OCI-LY1 (cell line): ENCODE measurements around the gene KLHL8.

ENCODE experiments used
- H2AFZ ChIP-seq: fragments of 200-600 bp; sonication (generic), shearing (Covaris generic); 2 replicates; pipeline ENCODE4 v1.6.0; 2014; ENCODE audit warnings: antibody characterized with exemption, mild to moderate bottlenecking, low read length
- H3F3A ChIP-seq: fragments of 200-600 bp; sonication (generic), shearing (Covaris generic); 2 replicates; pipeline ENCODE4 v1.6.0; 2014; ENCODE audit warnings: mild to moderate bottlenecking, antibody characterized with exemption, low read length, moderate library complexity; ENCODE audit not compliant: insufficient read depth
- H3K27ac ChIP-seq: fragments of 200-600 bp; sonication (generic); 2 replicates; pipeline ENCODE4 v1.5.1; 2014; ENCODE audit warnings: low read length, mixed run types, mild to moderate bottlenecking, low read depth; ENCODE audit not compliant: poor library complexity, severe bottlenecking
- H3K27me3 ChIP-seq: fragments of 200-600 bp; sonication (generic); 2 replicates; pipeline ENCODE4 v1.6.0; 2014; ENCODE audit warnings: antibody characterized with exemption, mild to moderate bottlenecking, low read length, moderate library complexity; ENCODE audit not compliant: insufficient read depth
- H3K36me3 ChIP-seq: fragments of 200-600 bp; sonication (generic); 2 replicates; pipeline ENCODE4 v1.6.1; 2014; ENCODE audit warnings: mild to moderate bottlenecking, antibody characterized with exemption, low read length, moderate library complexity, mixed read lengths; ENCODE audit not compliant: insufficient read depth
- H3K4me1 ChIP-seq: fragments of 200-600 bp; sonication (generic); 2 replicates; pipeline ENCODE4 v1.5.1; 2014; ENCODE audit warnings: mild to moderate bottlenecking, low read length, moderate library complexity; ENCODE audit not compliant: insufficient read depth, severe bottlenecking
- H3K4me2 ChIP-seq: fragments of 200-600 bp; sonication (generic), shearing (Covaris generic); 2 replicates; pipeline ENCODE4 v1.6.1; 2014; ENCODE audit warnings: low read length
- H3K4me3 ChIP-seq: fragments of 200-600 bp; sonication (generic); 2 replicates; pipeline ENCODE4 v1.5.1; 2014; ENCODE audit warnings: low read length, low read depth, mild to moderate bottlenecking, mixed read lengths; ENCODE audit not compliant: poor library complexity, severe bottlenecking
- H3K79me2 ChIP-seq: fragments of 200-600 bp; shearing (Covaris generic); 2 replicates; pipeline ENCODE4 v1.6.1; 2016; ENCODE audit warnings: mixed run types, low read length, mixed read lengths; ENCODE audit not compliant: insufficient read depth
- H3K9ac ChIP-seq: fragments of 200-600 bp; sonication (generic), shearing (Covaris generic); 2 replicates; pipeline ENCODE4 v1.6.1; 2014; ENCODE audit warnings: mild to moderate bottlenecking, low read length, mixed read lengths
- H3K9me2 ChIP-seq: fragments of 200-600 bp; sonication (generic), shearing (Covaris generic); 2 replicates; pipeline ENCODE4 v1.6.1; 2014; ENCODE audit warnings: low read depth, mild to moderate bottlenecking, low read length, mixed read lengths
- H3K9me3 ChIP-seq: fragments of 200-600 bp; shearing (Covaris generic); 2 replicates; pipeline ENCODE4 v1.6.1; 2014; ENCODE audit warnings: low read length, mixed read lengths
- H4K20me1 ChIP-seq: fragments of 200-600 bp; sonication (generic), shearing (Covaris generic); 2 replicates; pipeline ENCODE4 v1.6.0; 2016; ENCODE audit warnings: mild to moderate bottlenecking, low read length; ENCODE audit not compliant: insufficient read depth
- CTCF ChIP-seq: fragments of 200-600 bp; sonication (generic), shearing (Covaris generic); IDR thresholded peaks from 2 replicates; pipeline ENCODE4 v1.5.1; 2017; ENCODE audit warnings: mild to moderate bottlenecking, antibody characterized with exemption, low read length, moderate library complexity, mixed read lengths
- EZH2 ChIP-seq: fragments of 200-600 bp; sonication (generic), shearing (Covaris generic); IDR thresholded peaks from 2 replicates; pipeline ENCODE4 v1.8.0; 2017; ENCODE audit warnings: borderline replicate concordance, mixed run types, mild to moderate bottlenecking, antibody characterized with exemption, low read length, moderate library complexity, mixed read lengths

The KLHL8 gene

DNA sequence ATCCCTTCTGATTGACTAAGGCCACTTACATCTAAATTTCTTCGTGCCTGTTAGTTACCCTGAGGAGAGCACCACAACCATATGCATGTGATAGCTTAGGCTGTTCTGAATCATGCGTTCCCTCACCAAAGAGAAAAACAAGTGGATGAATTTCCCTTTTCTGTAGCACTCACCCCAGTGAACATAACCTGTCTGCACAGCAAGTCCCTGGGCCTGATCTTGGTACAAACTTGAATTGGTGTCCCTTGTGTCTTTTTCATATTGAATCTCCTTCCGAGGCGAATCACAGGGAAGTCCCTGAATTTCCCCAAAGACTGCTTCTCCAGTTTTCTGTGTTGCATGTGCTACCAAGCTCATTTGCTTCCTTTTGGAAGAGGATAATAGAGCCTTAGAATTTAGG, 100.4 kb downstream of the KLHL8 start:
- Histone ChIP-seq H3K9ac (no peak overlapping the region), H3K9me2 (no peaks in the 10 kb centered on the region), H3K79me2 (no peaks in the 10 kb centered on the region), H3K9me3 (no peaks in the 10 kb centered on the region), H3K4me1 (no peaks in the 10 kb centered on the region), H3K4me2 (no peak overlapping the region), H3K27ac (no peak overlapping the region), H4K20me1 (no peaks in the 10 kb centered on the region), H3K4me3 (no peak overlapping the region), H3K27me3 (no peaks in the 10 kb centered on the region), H3K36me3 (peaks cover 15% of the 10 kb centered on the region), H3F3A (no peaks in the 10 kb centered on the region), H2AFZ (no peak overlapping the region)
- no peak for TF ChIP-seq EZH2
- TF ChIP-seq CTCF = no peak

DNA sequence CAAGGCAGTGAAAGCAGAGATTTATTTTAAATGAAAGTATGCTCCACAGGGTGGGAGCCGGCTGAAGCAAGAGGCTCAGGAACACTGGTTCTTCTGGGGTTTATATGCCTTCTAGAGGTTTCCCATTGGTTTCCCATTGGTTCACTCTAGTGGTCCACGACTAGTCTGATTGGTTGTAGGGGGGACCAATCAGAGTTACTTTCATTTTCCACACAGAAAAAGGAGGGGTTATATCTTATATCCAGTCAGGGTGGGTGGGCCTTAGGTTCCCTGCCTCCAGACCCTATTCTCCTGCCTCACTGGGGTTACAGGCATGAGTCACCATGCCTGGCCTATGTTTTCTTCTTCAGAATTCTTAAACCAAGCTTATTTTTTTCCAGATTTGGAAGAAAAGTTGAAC, 101.6 kb downstream of the KLHL8 start:
- no peaks in the 10 kb centered on the region for H3K9me2 ChIP-seq

GRCh38 chr4:87118421-87118820, 102.0 kb downstream of the KLHL8 start:
- H3K4me1 ChIP-seq = no peaks in the 10 kb centered on the region
- H3K9ac ChIP-seq = no peak overlapping the region
- TF ChIP-seq CTCF = no peak
- no peak for TF ChIP-seq EZH2
- H3K4me2 ChIP-seq = no peak overlapping the region
- no peak overlapping the region for H3K27ac ChIP-seq
- H3K9me3 ChIP-seq = no peaks in the 10 kb centered on the region
- H3K79me2 ChIP-seq = no peaks in the 10 kb centered on the region
- no peaks in the 10 kb centered on the region for H4K20me1 ChIP-seq
- H3K9me2 ChIP-seq = no peaks in the 10 kb centered on the region
- no peak overlapping the region for H3K4me3 ChIP-seq
- peaks cover 13% of the 10 kb centered on the region for H3K36me3 ChIP-seq
- no peaks in the 10 kb centered on the region for H3F3A ChIP-seq
- H3K27me3 ChIP-seq = no peaks in the 10 kb centered on the region
- no peak overlapping the region for H2AFZ ChIP-seq

More for the DNA sequence above, 101.6 kb downstream of the KLHL8 start:
- no peaks in the 10 kb centered on the region for H3K27me3 ChIP-seq
- no peaks in the 10 kb centered on the region for H3K9me3 ChIP-seq
- peaks cover 13% of the 10 kb centered on the region for H3K36me3 ChIP-seq
- no peaks in the 10 kb centered on the region for H4K20me1 ChIP-seq
- no peaks in the 10 kb centered on the region for H3F3A ChIP-seq
- no peaks in the 10 kb centered on the region for H3K79me2 ChIP-seq
- no peak overlapping the region for H3K27ac ChIP-seq
- no peaks in the 10 kb centered on the region for H3K4me1 ChIP-seq
- no peak overlapping the region for H3K4me3 ChIP-seq
- TF ChIP-seq CTCF (no peak), EZH2 (no peak)
- H2AFZ ChIP-seq = no peak overlapping the region
- no peak overlapping the region for H3K4me2 ChIP-seq
- H3K9ac ChIP-seq = no peak overlapping the region
